Endothelial cell of umbilical vein (primary cell): ENCODE measurements around the gene UFD1. TPM values are rescaled to one million over a fixed set of nuclear protein-coding genes. Genes with fewer than 3 reads are reported as not detected.

Experiments used
- BruUV-seq: library from RNA; stranded (reverse); fragments of 400-500 nt; replicated peaks from 2 replicates; lab custom pipeline; 2021; lab: Mats Ljungman, UMichigan
- CTCF ChIA-PET: fragments of 300-600, 350-600 bp; sonication (Branson Sonifier 250); formaldehyde crosslinking; loops from one replicate; lab custom pipeline; 2021; ENCODE audit warnings: antibody characterized with exemption, inconsistent platforms; lab: Charles Lee
- POLR2A ChIA-PET: fragments of 300-600, 350-600 bp; sonication (Branson Sonifier 250); formaldehyde crosslinking; loops from one replicate; lab custom pipeline; 2021; ENCODE audit warnings: antibody characterized with exemption, inconsistent platforms; lab: Charles Lee
- DNase-seq: peaks from one replicate; pipeline ENCODE4 v3.0.0-alpha.2; 2011; ENCODE audit warnings: low read depth, low spot score
- FAIRE-seq: peaks from 2 replicates; lab custom pipeline; 2011; peaks lifted over from hg19 to GRCh38; lab: Jason Lieb, UNC
- H2AFZ ChIP-seq: 2 replicates; pipeline ENCODE4 v1.6.0; 2012; ENCODE audit warnings: low read depth, low read length, control low read depth, inconsistent platforms
- H3K27ac ChIP-seq: 2 replicates; pipeline ENCODE4 v1.5.1; 2011; ENCODE audit warnings: low read depth, mild to moderate bottlenecking, control low read depth, low read length, moderate library complexity; ENCODE audit not compliant: insufficient read depth
- H3K27me3 ChIP-seq, 2 experiments: 2 replicates each; pipeline versions ENCODE4 v1.6.0 to v1.6.1; 2011; ENCODE audit warnings: low read length in 2 of 2, mixed read lengths in 1 of 2; ENCODE audit not compliant: control insufficient read depth in 2 of 2, insufficient read depth in 2 of 2
- H3K36me3 ChIP-seq, 2 experiments: 2 replicates in 1 of 2; 3 replicates in 1 of 2; pipeline ENCODE4 v1.5.1; 2011; ENCODE audit warnings: low read length in 2 of 2, mild to moderate bottlenecking in 1 of 2, moderate library complexity in 1 of 2; ENCODE audit not compliant: control insufficient read depth in 2 of 2, insufficient read depth in 2 of 2; ENCODE audit errors: extremely low read depth in 1 of 2
- H3K4me1 ChIP-seq: 3 replicates; pipeline ENCODE4 v1.5.1; 2011; ENCODE audit warnings: mild to moderate bottlenecking, low read length; ENCODE audit not compliant: control insufficient read depth, insufficient read depth; ENCODE audit errors: extremely low read depth
- H3K4me2 ChIP-seq: 2 replicates; pipeline ENCODE4 v1.6.1; 2011; ENCODE audit warnings: low read length, control low read depth, mixed read lengths; ENCODE audit not compliant: insufficient read depth
- H3K4me3 ChIP-seq, 3 experiments: fragments of 200-600 bp in 1 of 3; sonication (generic), shearing (Covaris generic) in 1 of 3; replicated peaks in 1 of 3; 2 replicates each; pipeline ENCODE4 v1.5.1; 2011 to 2016; ENCODE audit warnings: control low read depth in 3 of 3, low read length in 3 of 3, mild to moderate bottlenecking in 2 of 3, inconsistent platforms in 1 of 3, low read depth in 1 of 3, moderate library complexity in 1 of 3; ENCODE audit not compliant: insufficient read depth in 1 of 3
- H3K79me2 ChIP-seq: 2 replicates; pipeline ENCODE4 v1.6.0; 2012; ENCODE audit warnings: low read length, inconsistent platforms; ENCODE audit not compliant: control insufficient read depth, insufficient read depth
- H3K9ac ChIP-seq: replicated peaks from 2 replicates; pipeline ENCODE3; 2011; ENCODE audit warnings: low read length, control low read depth; ENCODE audit not compliant: insufficient read depth; ENCODE audit errors: extremely low read depth
- H3K9me1 ChIP-seq: replicated peaks from 3 replicates; pipeline ENCODE4 v1.6.0; 2011; ENCODE audit warnings: mild to moderate bottlenecking, low read length; ENCODE audit not compliant: control insufficient read depth, insufficient read depth; ENCODE audit errors: extremely low read depth
- H3K9me3 ChIP-seq: replicated peaks from 2 replicates; pipeline ENCODE4 v1.5.1; 2012; ENCODE audit warnings: low read length, inconsistent platforms; ENCODE audit not compliant: control insufficient read depth, insufficient read depth
- H4K20me1 ChIP-seq: replicated peaks from 2 replicates; pipeline ENCODE3; 2011; ENCODE audit warnings: mild to moderate bottlenecking, low read length; ENCODE audit not compliant: control insufficient read depth, insufficient read depth; ENCODE audit errors: extremely low read depth
- EZH2 ChIP-seq: IDR thresholded peaks from 2 replicates; pipeline ENCODE4 v1.6.1; 2012; ENCODE audit warnings: borderline replicate concordance, low read depth, mild to moderate bottlenecking, moderate library complexity, low read length, inconsistent platforms; ENCODE audit not compliant: severe bottlenecking
- FOS ChIP-seq: IDR thresholded peaks from 2 replicates; pipeline ENCODE4 v1.6.1; 2011; ENCODE audit warnings: mild to moderate bottlenecking, low read length, moderate library complexity, borderline replicate concordance; ENCODE audit not compliant: insufficient read depth
- GATA2 ChIP-seq: IDR thresholded peaks from 2 replicates; pipeline ENCODE4 v1.7.0; 2011; ENCODE audit warnings: low read depth, mild to moderate bottlenecking, moderate library complexity, mixed read lengths, low read length; ENCODE audit not compliant: insufficient read length, insufficient read depth
- JUN ChIP-seq: IDR thresholded peaks from 2 replicates; pipeline ENCODE4 v1.6.1; 2011; ENCODE audit warnings: borderline replicate concordance, low read depth; ENCODE audit not compliant: insufficient read length, insufficient read depth
- MYC ChIP-seq: IDR thresholded peaks from one replicate; pipeline ENCODE4 v1.6.1; 2011; ENCODE audit warnings: mild to moderate bottlenecking, low read depth, low read length
- POLR2A ChIP-seq: IDR thresholded peaks from 2 replicates; pipeline ENCODE4 v1.6.1; 2012; ENCODE audit warnings: low read depth, mild to moderate bottlenecking, control low read depth, low read length
- POLR2AphosphoS5 ChIP-seq: IDR thresholded peaks from 2 replicates; pipeline ENCODE4 v1.6.1; 2012; ENCODE audit warnings: low read depth, mild to moderate bottlenecking, control low read depth, low read length, moderate library complexity; ENCODE audit not compliant: insufficient read depth
- dilution Hi-C: fragments of 300-500 bp; cut with MboI; formaldehyde crosslinking; loops from one replicate; pipeline ENCODE4 v1.15.0; 2019; ENCODE audit warnings: low sequenced_read_pairs; ENCODE audit not compliant: extremely low pct_ligation_motif_present
- intact Hi-C: fragments of 100-400 bp; cut with micrococcal nuclease; formaldehyde crosslinking; loops from one replicate; pipeline ENCODE4 v1.10.0; 2022
- polyA plus RNA-seq, 4 experiments: library from polyadenylated mRNA; depleted of rRNA in 3 of 4; stranded (reverse) in 3 of 4; unstranded in 1 of 4; fragments of >200 nt; gene quantifications; 2 replicates each; pipeline versions ENCODE4 v1.2.1 to v1.2.3, GENCODE V29; 2011 to 2012; ENCODE audit warnings: missing spikeins in 1 of 4
- total RNA-seq: library from RNA; stranded (reverse); gene quantifications from 2 replicates; pipeline ENCODE4 v1.2.3, GENCODE V29; 2021
- TF ChIP-seq, protein P1 (sequence below): IDR thresholded peaks from 2 replicates; pipeline ENCODE4 v1.6.1; 2011; ENCODE audit not compliant: insufficient read depth, insufficient read length
- TF ChIP-seq, protein P2 (sequence below), 2 donors: IDR thresholded peaks; 1 replicate in 1 of 2; 2 replicates in 1 of 2; pipeline ENCODE4 v1.5.1; 2011; ENCODE audit warnings: low read length in 2 of 2, mild to moderate bottlenecking in 2 of 2, moderate library complexity in 2 of 2, control low read depth in 1 of 2, inconsistent platforms in 1 of 2, low read depth in 1 of 2; ENCODE audit not compliant: insufficient read depth in 1 of 2; ENCODE audit errors: extremely low read depth in 1 of 2

Gene UFD1
- total and polyA plus RNA-seq, 2 donors (not counting 3 experiments of a cell fraction or from before 2014, with no cell fraction given), result 127 to 228 TPM

DNA sequence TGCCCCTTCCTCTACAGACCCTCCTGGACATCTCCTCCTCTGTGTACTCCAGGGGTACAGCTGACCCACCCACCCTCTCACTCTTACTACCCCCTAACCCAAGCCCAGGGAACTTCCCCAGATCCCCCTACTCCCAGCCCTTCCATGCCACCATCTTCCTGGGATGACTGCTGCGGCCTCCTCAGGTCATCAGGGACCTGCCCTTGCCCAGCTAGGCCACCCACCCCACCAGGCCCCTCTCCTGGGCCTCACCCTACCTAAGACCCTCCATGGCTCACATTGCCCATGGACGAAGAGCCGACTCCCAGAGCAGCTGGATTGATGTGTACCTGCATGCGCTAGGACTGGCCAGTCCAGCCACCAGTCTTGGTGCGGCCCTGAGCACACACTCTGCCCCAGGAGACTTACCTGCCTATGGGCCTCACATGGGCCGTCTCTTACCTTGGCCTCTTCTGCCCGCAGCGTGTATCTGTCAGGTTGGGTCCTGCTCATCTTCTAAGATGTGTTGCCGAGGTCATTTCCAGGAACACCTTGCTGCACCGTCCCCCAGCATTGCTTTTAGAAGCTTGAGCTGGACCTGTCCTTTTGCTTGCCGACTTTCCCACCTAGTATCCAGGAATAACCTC lies 47.2 kb upstream of the UFD1 start:
- no peak overlapping the region for H2AFZ ChIP-seq
- no peak for FAIRE-seq
- no peak overlapping the region for H3K27ac ChIP-seq
- H3K36me3 ChIP-seq, result peaks cover 0 to 2% of the 10 kb centered on the region in 2 experiments
- H3K4me1 ChIP-seq, result peaks cover 44% of the 10 kb centered on the region
- ChIA-PET CTCF (interaction anchor here (1.4 to 1.8 kb wide), 3 partner anchors 30 to 104 kb away, joined by 3 to 5 read pairs (median 3); no protein-coding TSS in a partner anchor), POLR2A (no interaction called here)
- no peaks in the 10 kb centered on the region for H4K20me1 ChIP-seq
- H3K4me2 ChIP-seq, result no peak overlapping the region
- BruUV-seq, result no TSS peak
- dilution Hi-C loops, result no loop called here
- no peaks in the 10 kb centered on the region for H3K9me1 ChIP-seq
- no peaks in the 10 kb centered on the region for H3K9me3 ChIP-seq
- intact Hi-C loops, result no loop called here
- H3K27me3 ChIP-seq, result no peaks in the 10 kb centered on the region
- H3K4me3 ChIP-seq, result no peak overlapping the region
- no peak for DNase-seq
- H3K9ac ChIP-seq, result no peak overlapping the region
- peaks cover 28% of the 10 kb centered on the region for H3K79me2 ChIP-seq
- TF ChIP-seq, protein P1, sequence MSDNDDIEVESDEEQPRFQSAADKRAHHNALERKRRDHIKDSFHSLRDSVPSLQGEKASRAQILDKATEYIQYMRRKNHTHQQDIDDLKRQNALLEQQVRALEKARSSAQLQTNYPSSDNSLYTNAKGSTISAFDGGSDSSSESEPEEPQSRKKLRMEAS, result no peak
- no peak for TF ChIP-seq JUN
- TF ChIP-seq, protein P2, sequence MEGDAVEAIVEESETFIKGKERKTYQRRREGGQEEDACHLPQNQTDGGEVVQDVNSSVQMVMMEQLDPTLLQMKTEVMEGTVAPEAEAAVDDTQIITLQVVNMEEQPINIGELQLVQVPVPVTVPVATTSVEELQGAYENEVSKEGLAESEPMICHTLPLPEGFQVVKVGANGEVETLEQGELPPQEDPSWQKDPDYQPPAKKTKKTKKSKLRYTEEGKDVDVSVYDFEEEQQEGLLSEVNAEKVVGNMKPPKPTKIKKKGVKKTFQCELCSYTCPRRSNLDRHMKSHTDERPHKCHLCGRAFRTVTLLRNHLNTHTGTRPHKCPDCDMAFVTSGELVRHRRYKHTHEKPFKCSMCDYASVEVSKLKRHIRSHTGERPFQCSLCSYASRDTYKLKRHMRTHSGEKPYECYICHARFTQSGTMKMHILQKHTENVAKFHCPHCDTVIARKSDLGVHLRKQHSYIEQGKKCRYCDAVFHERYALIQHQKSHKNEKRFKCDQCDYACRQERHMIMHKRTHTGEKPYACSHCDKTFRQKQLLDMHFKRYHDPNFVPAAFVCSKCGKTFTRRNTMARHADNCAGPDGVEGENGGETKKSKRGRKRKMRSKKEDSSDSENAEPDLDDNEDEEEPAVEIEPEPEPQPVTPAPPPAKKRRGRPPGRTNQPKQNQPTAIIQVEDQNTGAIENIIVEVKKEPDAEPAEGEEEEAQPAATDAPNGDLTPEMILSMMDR (IDR thresholded peaks at IDR 0.05; ENCODE audit: extremely low read depth in 1 of 2, insufficient read depth in 1 of 2, low read depth in 1 of 2, low read length in 2 of 2), result no peak
- no peak for TF ChIP-seq POLR2A
- TF ChIP-seq GATA2, result no peak
- TF ChIP-seq FOS, result no peak
- no peak for TF ChIP-seq EZH2
- TF ChIP-seq POLR2AphosphoS5, result no peak
- TF ChIP-seq MYC, result no peak
